GM11168 (cell line): ENCODE results near the gene ASCC2.
"Not testable (repeated sequence)": the region's sequence is repeated elsewhere in the genome, so short reads cannot be mapped to it uniquely, and the experiment has no call there.

Source experiments
- in situ Hi-C: fragments of 300-500 bp; cut with MboI; formaldehyde crosslinking; loops from one replicate; pipeline ENCODE4 v1.12.0; 2022; ENCODE audit warnings: low sequenced_read_pairs; ENCODE audit not compliant: unreplicated experiment

Gene ASCC2, protein sequence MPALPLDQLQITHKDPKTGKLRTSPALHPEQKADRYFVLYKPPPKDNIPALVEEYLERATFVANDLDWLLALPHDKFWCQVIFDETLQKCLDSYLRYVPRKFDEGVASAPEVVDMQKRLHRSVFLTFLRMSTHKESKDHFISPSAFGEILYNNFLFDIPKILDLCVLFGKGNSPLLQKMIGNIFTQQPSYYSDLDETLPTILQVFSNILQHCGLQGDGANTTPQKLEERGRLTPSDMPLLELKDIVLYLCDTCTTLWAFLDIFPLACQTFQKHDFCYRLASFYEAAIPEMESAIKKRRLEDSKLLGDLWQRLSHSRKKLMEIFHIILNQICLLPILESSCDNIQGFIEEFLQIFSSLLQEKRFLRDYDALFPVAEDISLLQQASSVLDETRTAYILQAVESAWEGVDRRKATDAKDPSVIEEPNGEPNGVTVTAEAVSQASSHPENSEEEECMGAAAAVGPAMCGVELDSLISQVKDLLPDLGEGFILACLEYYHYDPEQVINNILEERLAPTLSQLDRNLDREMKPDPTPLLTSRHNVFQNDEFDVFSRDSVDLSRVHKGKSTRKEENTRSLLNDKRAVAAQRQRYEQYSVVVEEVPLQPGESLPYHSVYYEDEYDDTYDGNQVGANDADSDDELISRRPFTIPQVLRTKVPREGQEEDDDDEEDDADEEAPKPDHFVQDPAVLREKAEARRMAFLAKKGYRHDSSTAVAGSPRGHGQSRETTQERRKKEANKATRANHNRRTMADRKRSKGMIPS

DNA sequence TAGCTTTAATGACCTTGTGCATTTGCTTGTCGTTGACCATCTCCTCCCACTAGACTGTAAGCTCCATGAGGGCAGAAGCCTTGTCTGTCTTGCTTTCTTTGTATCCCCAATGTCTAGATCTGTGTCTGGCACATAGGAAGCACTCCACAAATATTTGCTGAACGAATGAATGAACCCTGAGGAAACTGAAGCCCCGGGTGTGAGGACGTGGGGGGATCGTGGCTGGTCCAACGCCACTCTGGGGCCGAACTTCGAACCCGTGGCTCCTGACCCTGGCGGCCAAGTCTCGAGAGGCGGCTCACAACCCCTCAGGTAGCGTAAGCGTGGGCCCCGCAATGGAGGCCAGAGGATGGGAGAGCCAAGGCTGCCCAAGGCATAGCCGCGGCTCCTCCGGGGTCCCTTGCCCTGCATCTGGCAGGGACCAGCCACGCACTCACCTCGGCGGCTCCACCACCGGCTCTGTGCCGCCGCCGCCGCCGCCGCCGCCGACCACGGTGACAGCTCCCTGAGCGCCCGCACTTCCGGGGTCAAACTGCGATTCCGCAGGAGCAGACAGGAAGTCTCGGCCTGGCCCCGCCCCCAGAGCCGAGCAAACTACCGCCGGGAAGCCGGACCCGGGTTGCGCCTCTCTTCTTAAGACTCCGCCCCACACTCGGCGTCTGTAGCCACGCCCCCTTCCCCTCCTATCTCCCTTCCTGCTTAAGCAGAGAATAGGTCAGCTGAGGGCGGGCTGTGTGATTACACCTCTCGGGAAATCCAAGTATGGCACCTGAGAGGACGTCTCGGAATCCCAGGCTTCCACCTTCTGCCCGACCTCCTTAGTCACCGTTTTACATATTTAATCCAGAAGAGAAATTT lies at the start of gene ASCC2:
Gene ASCC2, minus strand, starts transcription at position 534 of the 858 bp plus-strand sequence. CDS start 5,949 bp downstream, outside the sequence.
- in situ Hi-C loops, result no loop called here

DNA sequence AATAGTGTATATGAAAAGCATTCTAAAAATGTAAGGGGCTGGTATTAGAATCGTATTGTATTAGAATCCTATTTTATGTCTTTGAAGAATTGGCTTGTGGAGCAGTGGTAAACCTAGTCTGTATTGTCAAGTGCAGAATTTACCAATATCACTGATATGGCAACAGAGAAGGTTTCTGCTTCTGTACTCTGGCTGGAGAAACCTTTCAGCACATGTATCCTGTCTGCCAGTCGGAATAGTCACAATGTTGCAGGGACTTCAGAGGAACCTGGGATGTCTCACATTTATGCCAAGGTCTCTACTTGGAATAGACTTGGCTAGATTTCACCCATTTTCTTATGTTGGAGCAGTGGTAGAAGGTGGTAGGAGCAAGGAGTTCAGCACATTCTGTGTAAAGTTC lies 49.3 kb upstream of the ASCC2 start:
- in situ Hi-C loops, result no loop called here

DNA sequence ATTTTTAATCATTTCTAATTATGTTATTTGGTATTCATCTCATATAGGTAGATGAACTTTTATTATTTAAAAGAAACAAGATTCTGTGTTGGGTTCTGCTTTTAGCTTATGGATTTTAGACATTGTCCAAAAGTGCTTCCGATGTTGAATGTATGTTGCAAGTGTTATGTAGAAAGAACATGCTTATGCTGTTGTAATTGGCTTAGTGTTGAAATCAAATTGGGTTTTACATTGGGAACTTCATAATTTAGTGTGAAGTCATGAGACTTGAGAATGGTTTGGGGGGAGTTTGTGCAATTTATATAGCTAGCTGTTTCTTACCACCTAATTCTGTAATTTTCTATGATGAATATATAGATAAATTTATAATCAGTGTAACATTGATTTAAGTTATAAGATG lies 48.5 kb upstream of the ASCC2 start:
- in situ Hi-C loops, result no loop called here

DNA sequence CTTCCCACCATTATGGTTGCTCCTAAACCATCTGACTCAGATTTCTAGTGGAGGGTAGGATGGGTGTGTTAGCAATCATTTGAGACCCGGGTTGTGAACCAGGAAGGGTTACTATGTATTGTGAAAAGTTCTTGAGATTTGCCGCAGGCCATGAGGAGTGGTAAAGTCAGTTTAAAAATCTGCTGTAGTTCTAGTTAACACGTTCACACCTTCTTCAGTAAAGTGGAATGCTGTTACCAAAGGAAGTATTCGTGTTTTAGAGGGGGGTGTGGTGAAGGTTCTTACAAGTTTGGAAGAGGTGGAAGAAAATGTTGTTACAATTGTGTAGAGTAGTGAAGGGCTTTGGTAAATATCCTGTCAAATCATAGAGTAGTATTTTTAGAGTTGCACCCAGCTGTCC lies 47.5 kb upstream of the ASCC2 start:
- in situ Hi-C loops, result no loop called here

DNA sequence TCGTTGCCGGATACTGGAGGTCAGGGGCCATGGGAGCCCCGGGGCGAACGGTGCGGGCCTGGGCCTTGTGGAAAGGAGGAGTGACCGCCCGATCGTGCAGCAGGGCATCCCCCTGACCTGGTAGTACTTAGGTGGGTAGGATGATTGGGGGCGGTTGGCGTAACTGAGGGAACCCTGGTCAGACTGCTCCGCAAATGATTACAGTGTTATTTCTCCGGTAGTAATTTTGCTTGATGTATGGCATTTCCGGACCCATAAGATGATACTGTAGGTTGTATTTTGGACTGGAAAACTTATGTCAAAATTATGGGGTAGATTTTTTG lies 45.7 kb upstream of the ASCC2 start:
- in situ Hi-C loops, result no loop called here

DNA sequence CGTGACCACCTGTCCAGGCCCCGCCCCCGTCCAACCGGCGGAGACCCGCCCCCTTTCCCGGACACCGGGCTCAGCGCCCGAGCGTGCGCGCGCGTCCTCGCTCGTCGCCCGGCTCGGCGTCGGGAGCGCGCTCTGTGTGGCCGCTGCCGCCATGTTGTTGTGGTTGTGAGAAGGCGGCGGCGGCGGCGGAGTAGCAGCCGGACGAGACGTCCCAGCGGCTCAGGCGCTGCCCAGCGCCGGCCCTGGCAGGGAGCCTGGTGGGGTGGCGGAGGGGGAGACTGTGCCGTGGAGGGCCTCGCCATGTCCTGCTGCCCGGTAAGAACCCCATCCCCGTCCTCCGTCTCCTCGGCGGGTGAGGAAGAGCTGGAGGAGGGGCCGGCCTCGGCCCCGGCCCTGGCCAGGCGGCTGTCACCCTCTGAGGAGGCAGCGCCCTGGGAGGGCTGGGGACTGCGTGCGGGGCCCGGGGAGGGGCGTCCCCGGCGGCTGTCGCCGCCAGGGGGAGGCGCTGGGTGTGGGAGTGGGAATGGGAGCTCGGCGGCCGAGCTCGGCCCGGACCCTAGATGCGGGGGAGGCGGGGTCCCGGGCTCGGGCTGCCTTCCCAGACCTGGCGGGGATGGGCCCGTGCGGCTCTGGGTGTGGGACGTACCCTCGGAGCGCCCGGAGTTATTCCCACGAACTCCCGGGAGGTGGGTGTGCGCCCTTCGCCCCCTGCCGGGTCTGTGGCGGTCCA lies 45.1 kb upstream of the ASCC2 start, which contains the start of gene MTMR3:
Gene MTMR3, plus strand, starts transcription at position 130 of the 730 bp plus-strand sequence. CDS start 87,886 bp downstream, outside the sequence.
- in situ Hi-C loops, result no loop called here

DNA sequence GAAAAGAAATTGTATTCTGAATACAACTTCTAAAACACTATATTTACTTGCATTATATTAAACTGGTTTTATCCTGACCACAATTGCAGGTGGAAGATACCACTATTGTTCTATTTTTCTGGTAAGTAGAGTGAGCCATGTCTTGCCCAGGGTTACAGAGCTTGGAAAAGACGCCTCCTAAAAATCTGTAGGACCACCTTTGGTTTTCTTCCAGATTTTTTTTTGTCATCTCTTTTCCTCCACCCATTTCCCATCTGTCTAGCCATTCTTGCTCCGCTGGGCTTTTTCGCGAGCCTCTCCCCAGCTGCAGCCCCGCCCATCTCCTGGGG lies 44.6 kb upstream of the ASCC2 start:
- in situ Hi-C loops, result no loop called here

DNA sequence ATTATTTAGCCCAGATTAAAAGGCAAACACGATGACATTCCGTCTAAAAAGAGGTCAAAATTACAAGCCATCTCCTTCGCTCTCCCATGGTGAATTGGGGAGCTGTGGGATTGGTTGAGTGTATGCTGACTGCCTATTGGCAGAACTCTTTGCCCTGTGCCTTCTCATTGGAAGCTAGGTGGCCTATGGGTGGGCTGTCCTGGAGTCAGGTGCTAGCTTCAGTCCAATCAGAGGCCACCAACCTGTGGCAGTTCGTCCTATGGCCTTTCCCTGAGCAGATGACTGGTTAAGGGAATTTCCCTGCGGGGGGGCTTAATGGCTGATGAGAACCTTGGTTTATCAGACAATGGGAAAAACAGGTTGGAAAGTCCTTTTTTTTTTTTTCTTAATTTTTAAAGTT lies 41.7 kb upstream of the ASCC2 start:
- in situ Hi-C loops, result no loop called here

DNA sequence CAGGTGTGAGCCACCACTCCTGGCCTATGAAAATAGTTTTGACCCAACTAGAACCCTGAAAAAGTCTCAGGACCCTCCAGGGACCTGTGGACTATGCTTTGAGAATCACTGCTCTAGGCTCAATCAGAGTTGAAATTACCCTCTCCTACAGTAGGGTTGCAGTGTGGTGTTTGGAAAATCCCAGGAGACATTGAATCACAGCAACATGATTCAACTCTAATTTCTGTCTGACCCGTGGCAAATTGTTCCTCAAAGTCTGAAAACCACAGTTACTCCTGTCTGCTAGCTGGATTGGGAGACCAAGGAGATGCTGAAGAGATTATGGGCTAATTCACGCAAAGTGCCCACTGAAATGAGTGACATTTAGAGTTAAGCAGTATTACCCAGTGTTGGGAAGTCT lies 39.5 kb upstream of the ASCC2 start:
- in situ Hi-C loops, result no loop called here

DNA sequence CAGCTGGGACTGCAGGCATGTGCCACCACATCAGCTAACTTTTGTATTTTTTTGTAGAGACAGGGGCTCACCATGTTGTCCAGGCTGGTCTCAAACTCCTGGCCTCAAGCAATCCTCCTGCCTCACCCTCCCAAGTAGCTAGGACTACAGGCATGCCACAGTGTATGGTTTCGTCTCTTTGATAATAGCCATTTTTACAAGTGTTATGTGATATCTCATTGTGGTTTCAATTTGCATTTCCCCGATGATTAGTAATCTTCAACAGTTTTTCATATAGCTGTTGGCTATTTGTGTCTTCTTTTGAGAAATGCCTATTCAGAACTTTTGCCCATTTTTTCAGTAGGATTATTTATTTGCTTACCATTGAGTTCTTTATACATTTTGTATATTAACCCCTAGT lies 35.9 kb upstream of the ASCC2 start:
- in situ Hi-C loops, result no loop called here

DNA sequence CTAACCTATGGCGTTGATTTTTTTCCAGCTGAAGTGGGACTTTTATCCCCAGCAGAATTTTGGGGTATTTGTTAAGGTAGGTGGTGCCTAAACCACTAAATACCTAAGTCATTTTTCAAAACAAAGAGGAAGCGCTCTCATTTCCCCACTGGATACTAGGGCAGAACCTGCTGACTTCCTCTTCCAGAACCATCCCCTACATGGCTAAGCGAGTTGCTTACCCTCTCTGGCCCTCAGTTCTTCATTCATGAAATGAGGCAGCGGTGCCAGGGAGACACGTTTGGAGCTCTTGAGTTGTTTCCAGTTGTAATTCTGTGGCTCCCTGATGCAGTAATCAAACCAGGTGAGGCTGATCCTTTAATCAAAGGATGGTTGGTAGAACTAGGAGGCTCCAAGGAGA lies 34.9 kb upstream of the ASCC2 start:
- in situ Hi-C loops, result no loop called here

DNA sequence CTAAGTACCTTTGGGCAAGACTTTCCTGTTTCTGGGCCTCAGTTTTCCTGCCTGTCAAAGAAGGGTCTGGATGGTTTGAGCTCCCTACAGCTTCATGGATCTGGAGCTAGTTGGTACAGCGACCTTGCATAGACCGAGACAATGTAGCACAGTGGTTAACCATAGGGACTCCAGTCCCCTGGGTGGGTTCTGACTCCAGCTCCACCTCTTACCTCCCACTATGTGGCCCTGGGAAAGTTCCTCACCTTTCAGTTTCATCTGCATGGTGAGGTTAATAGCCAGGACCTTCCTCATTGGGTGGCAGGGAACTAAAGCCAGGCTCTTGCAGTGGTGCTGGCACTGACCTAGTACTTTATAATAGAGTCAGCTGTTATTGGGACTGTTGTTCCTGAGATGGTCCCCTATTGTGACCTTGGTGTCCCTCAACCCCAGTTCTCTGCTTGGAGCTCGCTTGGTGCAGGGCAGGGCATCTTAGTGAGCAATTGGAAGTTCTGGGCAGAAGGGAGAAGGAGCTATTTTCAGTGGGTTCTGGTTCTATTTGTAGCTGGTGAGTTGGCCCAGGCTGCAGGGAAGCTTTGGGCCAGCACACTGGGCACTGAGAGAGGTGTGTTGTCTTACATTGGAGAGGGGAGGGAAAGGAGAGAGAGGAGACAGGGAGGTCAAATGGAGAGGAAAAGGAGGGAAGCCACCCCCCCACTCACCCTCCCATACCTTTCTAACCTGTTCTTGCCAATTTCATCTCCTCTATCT lies 34.2 kb upstream of the ASCC2 start:
- in situ Hi-C loops, result no loop called here

DNA sequence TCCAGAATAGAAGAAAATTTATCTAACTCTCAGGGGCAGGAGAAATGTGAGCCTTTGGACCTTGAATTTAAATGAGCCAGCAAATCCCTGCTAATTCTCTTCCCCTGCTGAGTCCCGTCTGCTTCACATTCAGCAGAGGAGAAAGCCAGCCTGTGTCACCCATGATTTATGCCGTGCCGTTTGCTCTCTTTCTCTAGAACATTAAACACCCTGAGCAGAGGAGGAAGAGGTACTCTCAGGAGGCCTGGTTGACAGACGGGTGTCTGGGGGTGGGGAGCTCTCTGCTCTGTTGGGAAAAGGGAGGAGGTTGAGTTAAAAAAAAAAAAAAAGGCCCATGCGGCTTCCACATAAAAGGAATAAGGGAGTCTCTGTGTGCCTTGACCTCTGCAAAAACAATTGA lies 33.6 kb upstream of the ASCC2 start:
- in situ Hi-C loops, result no loop called here

DNA sequence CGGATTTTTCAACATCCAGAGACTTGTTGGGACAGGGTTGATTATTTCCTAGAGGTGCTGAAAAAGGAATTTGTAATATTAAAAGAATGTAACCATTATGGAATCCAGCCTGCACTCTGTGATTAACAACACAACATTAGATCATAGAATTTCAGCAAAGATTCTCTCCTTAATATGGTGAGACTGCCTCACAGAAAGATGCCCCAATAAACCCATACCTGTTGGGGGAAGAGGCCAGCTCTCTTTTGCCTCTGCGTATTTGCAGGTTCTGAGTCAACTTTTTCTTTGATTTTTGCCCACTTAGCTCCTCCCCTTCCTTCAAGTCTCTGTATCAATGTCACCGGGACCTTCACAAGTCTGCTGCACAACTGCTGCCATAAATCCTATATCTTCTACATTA lies 32.5 kb upstream of the ASCC2 start:
- in situ Hi-C loops, result no loop called here

DNA sequence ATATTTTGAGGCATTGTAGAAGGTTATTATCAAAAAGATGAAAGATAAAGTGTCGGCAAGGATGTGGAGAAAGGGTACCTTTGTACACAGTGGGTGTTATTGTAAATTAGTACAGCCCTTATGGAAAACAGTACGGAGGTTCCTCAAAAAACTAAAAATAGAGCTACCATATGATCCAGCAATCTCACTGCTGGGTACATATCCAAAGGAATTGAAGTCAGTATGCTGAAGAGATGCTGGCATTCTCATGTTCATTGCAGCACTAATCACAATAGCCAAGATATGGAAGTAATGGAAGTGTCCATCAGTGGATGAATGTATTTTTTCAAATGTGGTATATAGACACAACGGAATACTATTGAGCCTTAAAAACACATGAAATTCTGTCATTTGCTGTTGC lies 29.8 kb upstream of the ASCC2 start:
- in situ Hi-C loops, result no loop called here

DNA sequence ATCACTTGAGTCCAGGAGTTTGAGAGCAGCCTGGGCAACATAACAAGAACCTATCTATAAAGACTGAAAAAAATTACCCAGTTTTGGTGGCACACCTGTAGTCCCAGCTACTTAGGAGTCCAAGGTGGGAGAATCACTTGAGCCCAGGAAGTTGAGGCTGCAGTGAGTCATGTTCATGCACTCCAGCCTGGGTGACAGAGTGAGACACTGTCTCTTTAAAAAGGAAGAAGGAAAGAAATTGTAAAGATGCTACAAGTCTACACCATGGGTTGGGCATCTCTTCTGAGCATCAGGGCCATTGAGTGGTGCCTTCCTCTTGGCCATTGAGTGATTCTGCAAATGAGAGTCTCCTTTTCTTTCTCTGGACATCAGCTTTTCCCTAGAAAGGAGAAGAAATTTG lies 29.2 kb upstream of the ASCC2 start:
- in situ Hi-C loops, result no loop called here

DNA sequence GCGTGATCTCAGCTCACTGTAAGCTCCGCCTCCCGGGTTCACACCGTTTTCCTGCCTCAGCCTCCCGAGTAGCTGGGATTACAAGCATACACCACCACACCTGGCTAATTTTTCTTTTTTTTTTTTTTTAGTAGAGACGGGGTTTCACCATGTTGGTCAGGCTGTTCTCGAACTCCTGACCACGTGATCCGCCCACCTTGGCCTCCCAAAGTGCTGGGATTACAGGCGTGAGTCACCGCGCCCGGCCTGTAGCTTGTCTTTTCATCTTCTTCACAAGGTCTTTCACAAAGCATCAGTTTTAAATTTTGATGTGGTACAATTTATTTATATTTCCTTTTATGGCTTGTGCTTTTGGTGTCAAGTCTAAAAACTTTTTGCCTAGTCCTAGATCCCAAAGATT lies 27.5 kb upstream of the ASCC2 start:
- in situ Hi-C loops, result not testable (repeated sequence)

DNA sequence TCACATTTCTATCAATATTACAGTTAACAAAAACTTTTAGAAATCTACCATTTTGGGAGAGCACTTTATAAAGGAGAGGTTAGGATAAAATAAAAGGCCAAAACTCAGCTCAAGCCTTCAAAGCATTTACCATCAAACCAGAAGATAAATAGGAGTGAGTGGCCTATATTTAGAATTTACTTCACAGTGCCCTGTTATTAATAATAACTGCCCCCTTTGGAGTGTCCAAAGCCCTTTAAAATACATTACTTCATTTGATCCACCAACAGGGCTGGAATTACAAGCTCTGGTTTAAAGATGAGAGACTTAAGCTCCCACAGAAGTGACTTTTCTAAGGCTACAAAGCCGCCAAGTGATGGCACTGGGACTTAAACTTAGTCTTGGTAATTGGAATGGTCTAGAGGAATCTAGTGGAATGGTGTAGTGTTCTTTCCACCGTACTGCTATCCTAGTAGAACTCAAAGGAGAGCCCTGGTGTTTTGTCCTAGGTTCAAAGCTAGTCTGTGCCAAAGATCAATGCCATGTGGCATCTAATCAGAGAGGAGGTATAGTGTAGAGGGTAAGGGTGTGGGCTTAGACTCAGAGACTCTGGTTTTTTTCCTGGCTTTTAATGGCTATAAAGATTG lies 23.7 kb upstream of the ASCC2 start:
- in situ Hi-C loops, result no loop called here
